Natural killer cell (primary cell): ENCODE data around the gene GRPR. TPM values are rescaled to one million over a fixed set of nuclear protein-coding genes. Genes with fewer than 3 reads are reported as not detected.

ENCODE experiments used
- ATAC-seq, 3 donors: fragments of 150-1000 bp in 2 of 3; fragments of 200-7000 bp in 1 of 3; cut with Tn5 transposase; 1 replicate in 1 of 3; 2 replicates in 2 of 3; pipeline ENCODE4 v1.10.0; 2021; ENCODE audit warnings: mild to moderate bottlenecking in 2 of 3, moderate library complexity in 2 of 3
- DNase-seq, 2 donors: peaks; one replicate each; pipeline versions ENCODE4 v3.0.0 to v3.0.0-alpha.2; 2013 to 2021; ENCODE audit warnings: mixed read lengths in 1 of 2
- H3K27ac ChIP-seq: one replicate; pipeline ENCODE4 v1.5.1; 2013; ENCODE audit warnings: mild to moderate bottlenecking, low read length
- H3K27me3 ChIP-seq: one replicate; pipeline ENCODE4 v1.6.1; 2013; ENCODE audit warnings: low read length; ENCODE audit not compliant: control insufficient read depth, insufficient read depth
- H3K36me3 ChIP-seq: one replicate; pipeline ENCODE4 v1.6.1; 2013; ENCODE audit warnings: low read length; ENCODE audit not compliant: control insufficient read depth, insufficient read depth
- H3K4me1 ChIP-seq: one replicate; pipeline ENCODE4 v1.6.1; 2013; ENCODE audit warnings: low read length; ENCODE audit not compliant: control insufficient read depth, insufficient read depth
- H3K4me3 ChIP-seq: one replicate; pipeline ENCODE4 v1.5.1; 2013; ENCODE audit warnings: low read length
- H3K9me3 ChIP-seq: one replicate; pipeline ENCODE4 v1.6.1; 2013; ENCODE audit warnings: low read length; ENCODE audit not compliant: control insufficient read depth, insufficient read depth
- H3K27ac Mint-ChIP-seq, 2 donors: one replicate each; pipeline ENCODE4 v1.8.0; 2022; ENCODE audit warnings: mild to moderate bottlenecking in 2 of 2, mixed read lengths in 2 of 2, moderate library complexity in 1 of 2
- H3K27me3 Mint-ChIP-seq, 2 donors: one replicate each; pipeline ENCODE4 v1.8.0; 2022; ENCODE audit warnings: low read depth in 2 of 2, mixed read lengths in 2 of 2
- H3K36me3 Mint-ChIP-seq: one replicate; pipeline ENCODE4 v1.8.0; 2022; ENCODE audit warnings: mixed read lengths
- H3K4me1 Mint-ChIP-seq, 2 donors: one replicate each; pipeline ENCODE4 v1.8.0; 2022; ENCODE audit warnings: mixed read lengths in 2 of 2
- H3K4me3 Mint-ChIP-seq: one replicate; pipeline ENCODE4 v1.8.0; 2022; ENCODE audit warnings: mild to moderate bottlenecking, moderate library complexity, mixed read lengths
- H3K9me3 Mint-ChIP-seq, 2 donors: one replicate each; pipeline ENCODE4 v1.8.0; 2022; ENCODE audit warnings: mixed read lengths in 2 of 2
- WGBS: methylation state at CpG from one replicate; pipeline ENCODE4 v1.1.7; 2013; ENCODE audit warnings: missing lambda C conversion rate; ENCODE audit not compliant: insufficient coverage; 5-methylcytosine and 5-hydroxymethylcytosine counted together
- intact Hi-C: fragments of 100-400 bp; cut with micrococcal nuclease; formaldehyde crosslinking; loops from one replicate; pipeline ENCODE4 v1.14.2; 2022
- total RNA-seq, 4 donors: library from RNA; stranded (reverse); fragments of 120-200 nt in 1 of 4; gene quantifications; one replicate each; pipeline versions ENCODE4 v1.2.3 to v1.2.4, GENCODE V29; 2013 to 2022
- TF ChIP-seq, protein P1 (sequence below): fragments of 200-600 bp; IDR thresholded peaks from one replicate; pipeline ENCODE4 v1.8.0; 2022; ENCODE audit warnings: antibody characterized with exemption

Gene GRPR
- total RNA-seq, 3 donors from 2014 or later (not counting 1 experiment from before 2014, with no cell fraction given): 0.36 TPM; not detected in 2

- H3K4me1 Mint-ChIP-seq: no peaks in the 10 kb centered on the region
- Histone ChIP-seq H3K9me3 (no peaks in the 10 kb centered on the region), H3K4me1 (no peaks in the 10 kb centered on the region), H3K4me3 (no peak overlapping the region), H3K27ac (no peak overlapping the region), H3K36me3 (no peaks in the 10 kb centered on the region), H3K27me3 (no peaks in the 10 kb centered on the region)
- no peaks in the 10 kb centered on the region for H3K36me3 Mint-ChIP-seq
- TF ChIP-seq, protein P1, sequence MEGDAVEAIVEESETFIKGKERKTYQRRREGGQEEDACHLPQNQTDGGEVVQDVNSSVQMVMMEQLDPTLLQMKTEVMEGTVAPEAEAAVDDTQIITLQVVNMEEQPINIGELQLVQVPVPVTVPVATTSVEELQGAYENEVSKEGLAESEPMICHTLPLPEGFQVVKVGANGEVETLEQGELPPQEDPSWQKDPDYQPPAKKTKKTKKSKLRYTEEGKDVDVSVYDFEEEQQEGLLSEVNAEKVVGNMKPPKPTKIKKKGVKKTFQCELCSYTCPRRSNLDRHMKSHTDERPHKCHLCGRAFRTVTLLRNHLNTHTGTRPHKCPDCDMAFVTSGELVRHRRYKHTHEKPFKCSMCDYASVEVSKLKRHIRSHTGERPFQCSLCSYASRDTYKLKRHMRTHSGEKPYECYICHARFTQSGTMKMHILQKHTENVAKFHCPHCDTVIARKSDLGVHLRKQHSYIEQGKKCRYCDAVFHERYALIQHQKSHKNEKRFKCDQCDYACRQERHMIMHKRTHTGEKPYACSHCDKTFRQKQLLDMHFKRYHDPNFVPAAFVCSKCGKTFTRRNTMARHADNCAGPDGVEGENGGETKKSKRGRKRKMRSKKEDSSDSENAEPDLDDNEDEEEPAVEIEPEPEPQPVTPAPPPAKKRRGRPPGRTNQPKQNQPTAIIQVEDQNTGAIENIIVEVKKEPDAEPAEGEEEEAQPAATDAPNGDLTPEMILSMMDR: no peak
- DNase-seq (no peak), ATAC-seq (no peak)
- H3K27me3 Mint-ChIP-seq: peaks cover 6 to 39% of the 10 kb centered on the region in 2 donors
- H3K4me3 Mint-ChIP-seq: no peak overlapping the region
- H3K9me3 Mint-ChIP-seq: no peaks in the 10 kb centered on the region
- H3K27ac Mint-ChIP-seq: no peak overlapping the region
- WGBS: 83% methylated on average over 2 of the region's 3 CpGs
- intact Hi-C loops: no loop called here
These were observed 41.4 kb downstream of the GRPR start for GRCh38 chrX:16164748-16165147.

DNA sequence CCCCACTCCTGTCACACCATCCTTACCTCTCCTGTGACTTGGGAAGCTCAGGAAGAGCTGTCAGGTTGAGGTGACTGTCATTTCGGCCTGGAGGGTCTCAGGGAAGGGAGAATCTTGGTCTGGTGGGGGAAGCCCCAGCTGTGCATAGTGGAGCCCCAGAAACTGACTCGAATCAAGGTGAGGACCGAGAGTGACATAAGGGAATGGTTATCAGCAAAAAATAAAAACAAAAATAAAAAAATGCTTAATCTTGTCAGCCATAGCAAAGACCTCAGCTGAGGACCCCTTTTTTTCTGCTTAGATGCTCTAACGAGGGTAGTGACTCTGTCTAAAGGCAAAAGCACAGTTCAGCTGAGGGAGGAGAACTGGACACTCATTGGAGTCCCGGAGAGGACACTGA lies 43.8 kb downstream of the GRPR start, which contains the start of gene MAGEB17:
Gene MAGEB17 (plus strand): TSS at position 301 of the 400 bp plus-strand sequence. CDS start 2,902 bp downstream, outside the sequence.
- ATAC-seq: no peak
- H3K9me3 ChIP-seq: no peaks in the 10 kb centered on the region
- intact Hi-C loops: no loop called here
- WGBS: 96% methylated on average over 2 of the region's 5 CpGs
- H3K4me3 Mint-ChIP-seq: no peak within 1 kb of the TSS
- no peak within 1 kb of the TSS for H3K27ac ChIP-seq
- no peaks in the 10 kb centered on the region for H3K4me1 ChIP-seq
- no peak within 1 kb of the TSS for H3K4me3 ChIP-seq
- DNase-seq: no peak
- H3K27me3 Mint-ChIP-seq: peaks cover 6 to 37% of the 10 kb centered on the region in 2 donors
- TF ChIP-seq, protein P1: no peak
- no peak within 1 kb of the TSS for H3K27ac Mint-ChIP-seq
- no peaks in the 10 kb centered on the region for H3K4me1 Mint-ChIP-seq
- H3K36me3 Mint-ChIP-seq: no peaks in the 10 kb centered on the region
- no peaks in the 10 kb centered on the region for H3K36me3 ChIP-seq
- no peaks in the 10 kb centered on the region for H3K9me3 Mint-ChIP-seq
- no peaks in the 10 kb centered on the region for H3K27me3 ChIP-seq

DNA sequence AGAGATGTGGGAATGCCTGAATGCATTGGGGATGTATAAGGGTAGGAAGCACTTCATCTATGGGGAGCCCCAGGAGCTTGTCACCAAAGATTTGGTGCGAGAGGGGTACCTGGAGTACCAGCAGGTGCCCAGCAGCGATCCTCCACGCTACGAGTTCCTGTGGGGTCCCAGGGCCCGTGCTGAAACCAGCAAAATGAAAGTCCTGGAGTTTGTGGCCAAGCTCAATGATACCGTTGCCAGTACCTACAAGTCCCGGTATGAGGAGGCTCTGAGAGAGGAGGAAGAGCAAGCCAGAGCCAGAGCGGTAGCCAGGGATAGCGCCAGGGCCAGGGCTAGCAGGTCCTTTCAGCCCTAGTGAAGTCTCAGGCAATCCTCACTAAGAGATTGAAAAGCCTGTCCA lies 47.7 kb downstream of the GRPR start:
- intact Hi-C loops: no loop called here
- Mint-ChIP-seq H3K9me3 (no peaks in the 10 kb centered on the region), H3K27ac (no peak overlapping the region), H3K4me1 (no peaks in the 10 kb centered on the region), H3K4me3 (no peak overlapping the region), H3K36me3 (no peaks in the 10 kb centered on the region), H3K27me3 (peaks cover 0 to 47% of the 10 kb centered on the region in 2 donors)
- Histone ChIP-seq H3K4me1 (no peaks in the 10 kb centered on the region), H3K9me3 (no peaks in the 10 kb centered on the region), H3K4me3 (no peak overlapping the region), H3K36me3 (no peaks in the 10 kb centered on the region), H3K27me3 (no peaks in the 10 kb centered on the region), H3K27ac (no peak overlapping the region)
- TF ChIP-seq, protein P1: no peak
- ATAC-seq: no peak
- no peak for DNase-seq
- WGBS: 93% methylated on average over 9 of the region's 9 CpGs

- H3K4me1 Mint-ChIP-seq: no peaks in the 10 kb centered on the region
- H3K9me3 Mint-ChIP-seq: no peaks in the 10 kb centered on the region
- peaks cover 0 to 48% of the 10 kb centered on the region in 2 donors for H3K27me3 Mint-ChIP-seq
- no peak for ATAC-seq
- 73% methylated on average over 4 of the region's 4 CpGs for WGBS
- Histone ChIP-seq H3K27me3 (no peaks in the 10 kb centered on the region), H3K36me3 (no peaks in the 10 kb centered on the region), H3K27ac (no peak overlapping the region), H3K4me3 (no peak overlapping the region), H3K9me3 (no peaks in the 10 kb centered on the region), H3K4me1 (no peaks in the 10 kb centered on the region)
- H3K36me3 Mint-ChIP-seq: no peaks in the 10 kb centered on the region
- intact Hi-C loops: no loop called here
- no peak overlapping the region for H3K4me3 Mint-ChIP-seq
- H3K27ac Mint-ChIP-seq: no peak overlapping the region
- TF ChIP-seq, protein P1: no peak
- no peak for DNase-seq
These were observed 48.6 kb downstream of the GRPR start for GRCh38 chrX:16171944-16172343.
